ENCODE results near the gene UGT1A9. TPM values are rescaled to one million over a fixed set of nuclear protein-coding genes. Genes with fewer than 3 reads are reported as not detected.

UGT1A9 gene
- total RNA-seq, 1 donor = not detected

DNA sequence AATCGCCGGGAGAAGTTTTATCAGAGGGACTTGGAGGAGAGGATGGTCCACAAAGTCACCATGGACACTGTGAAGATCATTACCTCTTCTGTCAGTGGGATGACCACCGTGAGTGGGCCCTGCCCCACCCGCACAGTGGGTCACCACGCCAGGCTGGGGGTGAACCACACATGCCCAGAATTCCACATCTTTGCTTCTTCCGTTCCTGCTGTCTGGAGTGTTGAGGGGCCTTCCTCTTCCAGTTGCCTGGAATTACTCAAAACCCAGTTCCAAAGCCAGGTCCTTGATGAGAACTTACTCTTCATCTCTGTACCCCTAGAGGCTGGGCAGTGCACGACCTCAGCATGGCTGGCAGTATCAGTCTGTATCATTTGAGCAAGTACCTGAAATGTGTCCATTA lies 128.5 kb downstream of the UGT1A9 start:
- DNase-seq (ENCODE audit: low read depth) = no peak
- TF ChIP-seq, protein P1, sequence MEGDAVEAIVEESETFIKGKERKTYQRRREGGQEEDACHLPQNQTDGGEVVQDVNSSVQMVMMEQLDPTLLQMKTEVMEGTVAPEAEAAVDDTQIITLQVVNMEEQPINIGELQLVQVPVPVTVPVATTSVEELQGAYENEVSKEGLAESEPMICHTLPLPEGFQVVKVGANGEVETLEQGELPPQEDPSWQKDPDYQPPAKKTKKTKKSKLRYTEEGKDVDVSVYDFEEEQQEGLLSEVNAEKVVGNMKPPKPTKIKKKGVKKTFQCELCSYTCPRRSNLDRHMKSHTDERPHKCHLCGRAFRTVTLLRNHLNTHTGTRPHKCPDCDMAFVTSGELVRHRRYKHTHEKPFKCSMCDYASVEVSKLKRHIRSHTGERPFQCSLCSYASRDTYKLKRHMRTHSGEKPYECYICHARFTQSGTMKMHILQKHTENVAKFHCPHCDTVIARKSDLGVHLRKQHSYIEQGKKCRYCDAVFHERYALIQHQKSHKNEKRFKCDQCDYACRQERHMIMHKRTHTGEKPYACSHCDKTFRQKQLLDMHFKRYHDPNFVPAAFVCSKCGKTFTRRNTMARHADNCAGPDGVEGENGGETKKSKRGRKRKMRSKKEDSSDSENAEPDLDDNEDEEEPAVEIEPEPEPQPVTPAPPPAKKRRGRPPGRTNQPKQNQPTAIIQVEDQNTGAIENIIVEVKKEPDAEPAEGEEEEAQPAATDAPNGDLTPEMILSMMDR (IDR thresholded peaks at IDR 0.05; ENCODE audit: insufficient read depth, low read depth, low read length) = no peak
- no peak overlapping the region for H3K4me3 ChIP-seq (ENCODE audit: low read depth, low read length)

DNA sequence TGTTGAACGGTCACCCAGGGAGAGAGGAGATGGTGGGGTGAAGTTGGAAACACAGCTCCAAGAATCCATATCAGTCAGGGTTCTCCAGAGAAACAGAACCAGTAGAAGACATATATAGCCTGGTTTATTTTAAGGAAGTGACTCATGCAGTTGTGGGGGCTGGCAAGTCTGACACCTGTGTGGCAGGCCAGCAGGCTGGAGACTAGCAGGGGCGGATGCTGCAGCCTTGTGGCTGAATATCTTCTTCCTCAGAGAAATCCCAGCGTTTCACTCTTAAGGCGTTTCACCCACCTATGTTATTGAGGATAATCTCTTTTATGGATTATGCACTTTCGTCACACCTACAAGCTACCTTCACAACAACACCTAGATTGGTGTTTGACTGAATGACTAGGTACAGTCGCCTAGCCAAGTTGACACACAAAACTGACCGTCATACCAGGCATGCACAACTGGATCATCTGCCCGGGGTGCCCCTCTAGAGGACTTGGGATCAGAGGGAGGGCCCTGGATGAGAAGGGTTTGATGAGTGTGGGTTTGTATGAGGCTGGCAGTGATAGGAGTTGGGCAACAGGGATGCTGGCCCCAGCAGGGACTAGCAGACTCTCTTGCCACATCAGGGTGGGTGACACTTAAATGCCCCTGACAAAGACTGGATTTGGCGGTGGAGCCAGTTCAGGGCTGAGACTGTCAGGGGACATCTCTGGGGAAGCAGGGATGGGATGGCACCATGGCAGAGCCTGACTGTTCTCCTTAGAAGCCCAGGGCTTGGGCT lies 129.8 kb downstream of the UGT1A9 start:
- TF ChIP-seq, protein P1 (IDR thresholded peaks at IDR 0.05; ENCODE audit: insufficient read depth, low read depth, low read length) = no peak
- no peak overlapping the region for H3K4me3 ChIP-seq (ENCODE audit: low read depth, low read length)
- peak; percentile 15 for DNase-seq (ENCODE audit: low read depth)

DNA sequence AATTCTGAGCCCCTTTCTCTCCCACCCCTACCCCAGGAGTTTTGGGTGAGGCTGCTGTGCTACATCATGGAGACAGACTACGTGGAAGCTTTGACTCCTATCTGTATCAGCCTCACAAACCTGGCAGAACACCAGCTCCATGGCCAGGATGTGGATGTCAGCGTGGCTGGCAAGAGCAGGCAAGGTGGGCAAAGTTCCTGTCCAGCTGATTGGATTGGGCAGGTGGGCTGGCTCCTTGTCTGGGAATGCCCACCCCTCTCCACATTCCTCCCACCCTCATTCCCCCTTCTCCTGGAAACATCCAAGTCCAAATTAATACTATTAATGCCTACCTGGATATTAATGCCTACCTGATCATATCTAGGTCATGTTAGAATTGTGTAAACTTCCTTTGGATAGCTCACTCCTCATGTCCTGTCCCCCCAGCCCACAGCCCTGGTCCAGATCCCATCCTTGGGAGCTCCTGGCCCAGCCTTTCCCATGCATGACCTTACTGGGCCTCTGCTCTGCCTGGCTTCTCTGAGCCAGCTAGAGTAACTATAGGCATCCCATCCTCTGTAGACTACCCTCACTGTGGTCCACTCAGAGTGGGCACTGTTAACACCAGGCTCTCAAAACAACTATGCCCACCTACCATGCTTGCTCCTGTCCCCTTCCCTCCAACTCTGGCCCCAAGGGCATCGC lies 130.6 kb downstream of the UGT1A9 start:
- TF ChIP-seq, protein P1 (IDR thresholded peaks at IDR 0.05; ENCODE audit: insufficient read depth, low read depth, low read length) = no peak
- H3K4me3 ChIP-seq (ENCODE audit: low read depth, low read length) = no peak overlapping the region
- DNase-seq (ENCODE audit: low read depth) = no peak

DNA sequence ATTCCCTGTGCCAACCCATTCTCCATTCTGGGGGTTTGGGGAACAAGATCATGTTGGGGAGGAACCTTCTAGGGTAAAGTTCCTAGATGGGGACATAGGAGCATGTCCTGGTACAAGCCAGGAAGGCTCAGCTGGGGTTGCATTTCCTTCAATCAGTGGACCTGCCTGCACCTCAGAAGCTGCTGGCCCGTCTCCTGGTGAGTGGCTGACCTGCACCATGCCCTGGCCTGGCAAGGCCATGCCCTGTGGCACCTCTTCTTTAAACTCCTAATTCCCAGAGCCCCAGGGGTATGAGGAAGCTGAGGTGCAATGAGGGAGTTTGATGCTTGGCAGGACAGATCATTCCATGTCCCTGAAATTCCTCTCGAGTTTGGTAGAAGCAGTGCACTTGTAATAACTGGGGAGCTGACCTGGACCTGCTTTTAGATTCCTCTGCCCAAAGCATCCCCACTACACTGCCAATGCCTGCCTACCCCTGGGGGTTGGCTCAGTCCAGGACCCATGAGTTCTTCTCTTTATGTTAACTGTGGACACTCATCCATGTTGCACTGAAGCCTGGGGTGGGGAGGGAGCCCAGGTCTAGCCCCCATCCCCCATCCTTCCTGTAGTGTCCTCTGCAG lies 131.7 kb downstream of the UGT1A9 start:
- TF ChIP-seq, protein P1 (IDR thresholded peaks at IDR 0.05; ENCODE audit: insufficient read depth, low read depth, low read length) = no peak
- DNase-seq (ENCODE audit: low read depth) = no peak

DNA sequence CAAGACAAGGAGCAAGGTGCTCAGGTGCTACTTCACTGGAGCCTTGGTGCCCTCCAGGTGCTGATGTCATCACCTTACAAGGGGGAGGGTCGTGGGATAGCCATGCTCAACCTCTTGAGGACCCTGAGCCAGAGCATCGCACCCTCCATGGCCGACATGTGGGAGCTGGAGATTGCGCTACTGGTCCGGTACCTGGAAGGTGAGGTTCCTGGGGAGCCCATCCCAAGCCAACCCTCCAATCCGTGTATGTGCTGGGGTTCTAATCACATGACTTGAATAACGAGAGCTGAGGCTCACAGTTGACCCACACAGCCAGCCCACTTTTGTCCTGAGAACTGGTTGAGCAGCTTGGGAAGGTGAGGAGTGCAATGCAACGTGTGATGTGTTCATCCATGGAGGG lies 132.3 kb downstream of the UGT1A9 start:
- H3K4me3 ChIP-seq (ENCODE audit: low read depth, low read length) = no peak overlapping the region
- DNase-seq (ENCODE audit: low read depth) = no peak
- TF ChIP-seq, protein P1 (IDR thresholded peaks at IDR 0.05; ENCODE audit: insufficient read depth, low read depth, low read length) = no peak

More for the DNA sequence above, 131.7 kb downstream of the UGT1A9 start:
- no peak overlapping the region for H3K4me3 ChIP-seq (ENCODE audit: low read depth, low read length)

DNA sequence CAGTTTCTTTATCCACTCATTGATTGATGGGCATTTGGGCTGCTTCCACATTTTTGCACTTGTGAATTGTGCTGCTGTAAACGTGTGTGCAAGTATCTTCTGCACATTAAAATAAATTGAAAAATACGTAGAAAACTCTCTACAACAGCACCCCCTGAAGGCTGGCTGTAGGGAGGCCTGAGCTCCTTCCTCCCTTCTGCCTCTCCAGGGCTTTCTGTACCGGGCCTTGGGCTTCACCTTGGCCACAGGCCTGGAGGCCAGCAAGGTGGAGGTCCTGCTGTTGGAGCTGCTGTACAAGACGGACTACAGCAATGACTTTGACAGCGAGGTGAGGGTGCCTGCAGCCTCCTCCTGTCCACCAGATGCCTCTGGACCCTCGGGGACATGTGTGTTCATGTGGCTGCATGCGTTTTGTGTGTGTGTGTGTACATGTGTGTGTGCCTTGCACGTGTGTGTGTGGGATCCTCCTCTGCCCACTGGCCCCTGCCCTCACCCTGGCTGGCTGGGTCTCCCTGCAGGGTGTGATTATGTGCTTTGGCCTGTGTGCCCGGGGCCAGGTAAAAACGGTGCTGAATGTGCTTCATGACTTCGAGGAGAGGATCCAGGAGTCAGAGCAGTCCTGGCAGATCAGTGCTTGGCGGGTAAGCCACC lies 135.6 kb downstream of the UGT1A9 start:
- no peak for DNase-seq (ENCODE audit: low read depth)
- H3K4me3 ChIP-seq (ENCODE audit: low read depth, low read length) = no peak overlapping the region
- TF ChIP-seq, protein P1 (IDR thresholded peaks at IDR 0.05; ENCODE audit: insufficient read depth, low read depth, low read length) = no peak
